Effector memory CD4-positive, alpha-beta T cell (primary cell): ENCODE data around the gene ITGAE.

ENCODE experiments used
- DNase-seq, 3 donors: peaks; one replicate each; pipeline ENCODE4 v3.0.0-alpha.2; 2020
- H3K27ac ChIP-seq: 2 replicates; pipeline ENCODE4 v1.7.0; 2013; ENCODE audit warnings: mild to moderate bottlenecking, low read length, moderate library complexity; ENCODE audit not compliant: insufficient read depth, poor library complexity, severe bottlenecking
- H3K27me3 ChIP-seq: replicated peaks from 2 replicates; pipeline ENCODE4 v1.7.0; 2013; ENCODE audit warnings: mild to moderate bottlenecking, low read length; ENCODE audit not compliant: insufficient read depth, control insufficient read depth, poor library complexity, severe bottlenecking
- H3K36me3 ChIP-seq: 2 replicates; pipeline ENCODE4 v1.7.0; 2013; ENCODE audit warnings: mild to moderate bottlenecking, low read length, moderate library complexity; ENCODE audit not compliant: control insufficient read depth, insufficient read depth
- H3K4me1 ChIP-seq: 2 replicates; pipeline ENCODE4 v1.7.0; 2013; ENCODE audit warnings: low read length, mild to moderate bottlenecking; ENCODE audit not compliant: control insufficient read depth, insufficient read depth, poor library complexity, severe bottlenecking
- H3K4me3 ChIP-seq: 2 replicates; pipeline ENCODE4 v1.7.0; 2013; ENCODE audit warnings: low read length, low read depth, mild to moderate bottlenecking; ENCODE audit not compliant: insufficient read depth, poor library complexity, severe bottlenecking
- H3K9me3 ChIP-seq: 2 replicates; pipeline ENCODE4 v1.7.0; 2013; ENCODE audit warnings: mild to moderate bottlenecking, low read length, moderate library complexity; ENCODE audit not compliant: control insufficient read depth

Gene ITGAE

DNA sequence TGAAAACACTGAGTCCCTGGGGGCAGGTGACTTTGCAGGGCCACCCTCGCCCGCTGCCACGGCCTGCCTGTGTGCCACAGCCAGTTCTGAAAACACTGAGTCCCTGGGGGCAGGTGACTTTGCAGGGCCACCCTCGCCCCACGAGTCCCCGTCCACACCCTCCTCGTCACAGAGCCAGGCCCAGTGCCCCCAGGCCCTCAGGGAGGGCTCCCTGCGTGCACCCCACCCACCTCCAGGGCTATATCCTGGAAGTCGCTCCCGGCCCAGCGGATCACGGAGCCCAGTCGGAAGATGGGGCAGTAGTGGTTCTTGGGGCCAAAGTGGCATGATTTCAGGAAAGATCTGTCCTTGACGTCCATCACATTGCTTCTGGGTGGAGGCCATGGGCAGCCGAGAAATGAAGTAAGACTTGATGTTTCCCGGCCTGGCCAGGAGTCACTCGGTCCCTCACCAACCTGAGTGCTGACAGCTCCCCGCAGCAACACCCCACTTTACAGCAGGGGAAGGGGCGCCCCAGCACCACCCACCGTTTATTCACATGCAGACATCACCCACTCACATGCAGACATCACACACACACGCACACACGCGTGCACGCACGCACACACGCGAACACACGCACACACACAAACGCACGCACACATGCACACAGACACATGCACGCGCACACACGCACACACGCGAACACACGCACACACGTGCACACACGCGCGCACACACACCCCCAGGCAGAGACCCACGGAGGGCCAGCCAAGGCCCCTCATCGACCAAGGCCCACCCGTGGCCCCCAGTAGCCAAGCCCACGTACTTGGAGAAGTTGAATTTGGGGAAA is 111.5 kb downstream of the ITGAE start:
- no peak for DNase-seq
- Histone ChIP-seq H3K36me3 (peaks cover 19% of the 10 kb centered on the region), H3K27ac (no peak overlapping the region), H3K4me1 (no peaks in the 10 kb centered on the region), H3K4me3 (no peak overlapping the region), H3K9me3 (no peaks in the 10 kb centered on the region), H3K27me3 (no peaks in the 10 kb centered on the region)

DNA sequence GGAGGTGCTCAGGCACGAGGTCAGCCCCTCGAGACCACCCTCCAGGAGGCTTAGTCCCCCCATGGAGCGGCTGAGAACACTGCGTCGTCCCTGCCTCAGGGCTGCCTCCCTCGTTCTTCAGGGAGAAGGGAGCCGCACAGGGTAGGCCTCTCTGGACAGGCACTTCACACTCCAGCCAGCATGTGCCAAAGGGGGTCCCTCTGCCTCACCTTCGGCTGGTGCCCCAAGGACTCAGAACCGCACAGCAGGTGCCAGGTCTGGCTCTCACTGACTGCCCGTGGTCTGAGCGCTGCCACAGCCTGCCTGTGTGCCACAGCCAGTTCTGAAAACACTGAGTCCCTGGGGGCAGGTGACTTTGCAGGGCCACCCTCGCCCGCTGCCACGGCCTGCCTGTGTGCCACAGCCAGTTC is 112.1 kb downstream of the ITGAE start:
- Histone ChIP-seq H3K9me3 (no peaks in the 10 kb centered on the region), H3K4me3 (no peak overlapping the region), H3K4me1 (no peaks in the 10 kb centered on the region), H3K36me3 (peaks cover 19% of the 10 kb centered on the region), H3K27me3 (no peaks in the 10 kb centered on the region), H3K27ac (no peak overlapping the region)
- DNase-seq: no peak

DNA sequence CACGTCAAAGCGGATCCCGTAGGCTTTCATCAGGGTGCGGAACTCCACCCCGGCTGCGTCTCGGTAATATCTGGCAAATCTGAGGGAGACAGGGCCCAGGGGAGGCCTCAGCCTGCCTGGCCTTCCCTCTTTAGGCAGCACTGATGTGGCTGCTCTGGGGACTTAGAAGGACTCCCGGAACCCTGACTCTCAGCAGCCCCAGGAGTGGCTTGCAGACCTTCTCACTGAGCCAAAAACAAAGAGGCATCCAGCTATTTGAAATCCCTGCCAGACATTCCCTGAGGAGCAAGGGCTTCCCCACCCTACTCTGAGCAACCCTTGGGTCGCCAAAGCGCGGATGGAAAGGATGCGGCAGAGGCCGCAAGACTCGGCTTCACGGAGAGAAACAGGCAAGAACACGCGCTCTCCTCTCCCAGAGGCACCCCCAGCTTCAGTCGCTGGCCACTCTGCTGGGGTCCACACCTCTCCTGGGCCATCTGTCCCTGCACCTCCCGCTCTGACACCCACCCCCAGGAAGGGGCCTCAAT is 112.9 kb downstream of the ITGAE start:
- Histone ChIP-seq H3K36me3 (peaks cover 19% of the 10 kb centered on the region), H3K27ac (no peak overlapping the region), H3K4me3 (no peak overlapping the region), H3K9me3 (no peaks in the 10 kb centered on the region), H3K27me3 (no peaks in the 10 kb centered on the region), H3K4me1 (no peaks in the 10 kb centered on the region)
- no peak for DNase-seq

DNA sequence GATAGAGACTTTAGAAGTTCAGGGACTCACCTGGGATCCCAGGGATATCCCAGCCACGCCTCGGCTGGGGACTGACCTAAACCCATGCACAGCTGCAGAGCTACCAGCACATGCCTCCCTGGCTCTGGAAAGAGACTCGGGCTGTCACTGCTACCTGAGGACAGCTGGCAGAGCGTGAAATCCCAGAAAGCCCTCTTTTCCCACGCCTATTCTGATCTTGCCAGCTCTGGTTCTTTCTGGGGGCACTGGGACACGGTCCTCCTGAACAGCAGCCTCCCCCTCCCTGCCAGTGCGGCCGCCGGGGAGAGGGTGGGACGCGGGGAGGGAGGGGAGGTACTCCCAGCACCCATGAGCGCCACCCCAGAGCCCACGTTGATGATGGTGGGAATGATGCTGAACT is 115.8 kb downstream of the ITGAE start:
- no peaks in the 10 kb centered on the region for H3K9me3 ChIP-seq
- H3K27ac ChIP-seq: no peak overlapping the region
- H3K27me3 ChIP-seq: no peaks in the 10 kb centered on the region
- DNase-seq: no peak
- H3K4me3 ChIP-seq: no peak overlapping the region
- no peaks in the 10 kb centered on the region for H3K4me1 ChIP-seq
- H3K36me3 ChIP-seq: peaks cover 5% of the 10 kb centered on the region

DNA sequence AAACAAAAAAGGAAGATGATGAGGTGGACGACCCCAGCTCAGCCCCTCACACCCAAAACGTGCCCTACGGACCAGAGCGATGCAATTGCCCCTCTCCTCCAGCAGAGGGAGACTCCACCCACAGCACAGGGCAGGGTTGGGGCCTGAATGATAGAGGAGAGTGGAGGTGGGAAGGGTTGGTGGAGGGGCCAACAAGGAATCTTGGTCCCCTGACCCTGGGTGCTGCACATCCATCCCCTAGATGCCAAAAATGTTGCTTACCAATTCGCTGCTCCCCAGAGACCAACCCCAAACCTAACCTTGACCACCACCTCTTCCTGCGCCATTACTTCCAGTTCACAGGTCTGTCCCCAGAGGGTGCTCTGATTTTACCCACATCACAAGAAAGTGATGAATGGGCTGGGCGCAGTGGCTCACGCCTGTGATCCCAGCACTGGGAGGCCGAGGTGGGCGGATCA is 117.9 kb downstream of the ITGAE start:
- Histone ChIP-seq H3K4me3 (no peak overlapping the region), H3K27ac (no peak overlapping the region), H3K27me3 (no peaks in the 10 kb centered on the region), H3K4me1 (no peaks in the 10 kb centered on the region), H3K9me3 (no peaks in the 10 kb centered on the region), H3K36me3 (peaks cover under 1% of the 10 kb centered on the region)
- peak; percentile 21 to 41 (median 21) for DNase-seq

DNA sequence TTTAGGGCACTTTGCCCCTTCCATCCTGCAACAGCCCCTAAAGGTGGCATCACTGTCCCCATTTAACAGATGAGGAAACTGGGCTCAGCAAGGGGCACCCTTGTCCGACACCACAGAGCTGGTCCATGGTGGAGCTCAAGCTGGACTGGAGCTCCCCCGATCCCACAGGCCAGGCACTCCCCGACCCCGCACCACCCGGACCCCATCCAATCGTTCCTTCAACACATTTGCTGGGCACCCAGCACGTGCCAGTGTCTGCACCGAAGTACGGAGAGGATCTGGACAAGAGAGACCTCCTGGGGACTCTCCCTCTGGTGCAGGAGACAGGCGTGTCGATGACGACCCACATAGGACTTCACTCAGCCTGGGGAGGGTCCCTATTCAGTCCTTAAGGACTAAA is 119.0 kb downstream of the ITGAE start:
- H3K9me3 ChIP-seq: no peaks in the 10 kb centered on the region
- H3K27me3 ChIP-seq: no peaks in the 10 kb centered on the region
- no peaks in the 10 kb centered on the region for H3K4me1 ChIP-seq
- DNase-seq: no peak
- no peak overlapping the region for H3K27ac ChIP-seq
- no peak overlapping the region for H3K4me3 ChIP-seq
- H3K36me3 ChIP-seq: peaks cover 5% of the 10 kb centered on the region

DNA sequence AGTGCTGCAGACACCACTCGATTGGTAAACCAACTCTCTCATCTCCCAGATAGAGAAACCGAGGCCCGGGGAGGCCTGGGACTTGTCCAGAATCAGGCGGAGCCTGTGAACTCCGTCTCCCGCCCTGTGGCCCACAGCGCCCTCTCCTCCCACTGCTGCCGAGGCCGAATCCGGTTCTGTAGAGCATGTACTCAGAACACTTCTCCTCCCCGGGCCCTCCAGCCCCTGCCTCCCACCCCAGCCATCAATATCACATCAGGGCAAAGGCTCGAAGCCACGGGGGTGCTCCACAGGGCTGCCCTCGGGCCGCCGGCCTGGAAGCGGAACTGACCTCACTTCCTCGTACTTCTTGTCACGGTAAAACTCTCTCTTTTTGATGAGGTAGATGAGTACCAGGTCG is 119.4 kb downstream of the ITGAE start:
- no peak for DNase-seq
- Histone ChIP-seq H3K9me3 (no peaks in the 10 kb centered on the region), H3K36me3 (peaks cover 5% of the 10 kb centered on the region), H3K27ac (no peak overlapping the region), H3K4me3 (no peak overlapping the region), H3K27me3 (no peaks in the 10 kb centered on the region), H3K4me1 (no peaks in the 10 kb centered on the region)

DNA sequence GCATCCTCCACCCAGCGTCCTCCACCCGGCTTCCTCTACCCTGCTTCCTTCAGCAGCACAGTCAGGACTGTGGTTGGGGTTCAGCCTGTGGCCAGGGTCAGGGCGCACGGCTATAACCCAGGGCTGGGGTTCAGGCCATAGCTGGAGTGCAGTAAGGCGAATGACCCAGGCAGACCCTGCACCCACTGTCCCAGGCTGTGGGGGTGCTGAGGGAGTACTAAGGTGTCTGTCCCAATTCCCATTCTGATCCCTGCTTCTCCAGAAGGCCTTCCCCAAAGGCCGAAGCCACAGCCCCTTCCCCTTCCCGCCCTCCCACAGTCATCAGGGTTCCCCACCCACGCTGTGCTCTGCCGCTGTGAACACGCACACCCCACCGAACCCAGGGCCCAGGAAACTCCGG is 119.9 kb downstream of the ITGAE start:
- Histone ChIP-seq H3K9me3 (no peaks in the 10 kb centered on the region), H3K4me1 (no peaks in the 10 kb centered on the region), H3K4me3 (no peak overlapping the region), H3K27me3 (no peaks in the 10 kb centered on the region), H3K27ac (no peak overlapping the region), H3K36me3 (peaks cover 5% of the 10 kb centered on the region)
- DNase-seq: no peak

DNA sequence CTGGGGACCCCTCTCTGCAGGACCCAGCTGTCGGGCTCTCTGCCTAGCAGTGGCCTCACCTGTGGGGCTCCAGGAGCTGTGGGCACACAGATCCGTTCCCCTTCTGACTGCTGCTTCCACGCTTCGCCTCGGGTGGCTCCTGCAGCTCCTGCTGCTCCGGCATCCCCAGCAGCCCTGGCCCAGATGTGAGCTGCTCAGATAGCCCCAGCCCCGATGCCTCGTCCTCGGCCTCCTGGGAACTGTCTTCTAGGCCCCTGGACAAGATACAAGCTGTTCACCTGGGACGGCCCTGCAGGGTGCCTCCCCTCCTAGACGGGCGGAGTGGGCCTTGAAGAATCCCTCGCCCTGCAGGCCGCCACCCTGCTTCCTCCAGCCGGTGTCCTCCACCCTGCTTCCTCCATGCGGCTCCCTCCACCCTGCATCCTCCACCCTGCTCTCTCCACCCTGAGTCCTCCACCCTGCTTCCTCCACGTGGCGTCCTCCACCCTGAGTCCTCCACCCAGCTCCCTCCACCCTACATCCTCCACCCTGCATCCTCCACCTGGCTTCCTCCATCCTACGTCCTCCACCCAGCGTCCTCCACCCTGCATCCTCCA is 121.4 kb downstream of the ITGAE start:
- Histone ChIP-seq H3K27ac (no peak overlapping the region), H3K9me3 (no peaks in the 10 kb centered on the region), H3K27me3 (no peaks in the 10 kb centered on the region), H3K4me1 (no peaks in the 10 kb centered on the region), H3K4me3 (no peak overlapping the region), H3K36me3 (peaks cover 5% of the 10 kb centered on the region)
- no peak for DNase-seq

DNA sequence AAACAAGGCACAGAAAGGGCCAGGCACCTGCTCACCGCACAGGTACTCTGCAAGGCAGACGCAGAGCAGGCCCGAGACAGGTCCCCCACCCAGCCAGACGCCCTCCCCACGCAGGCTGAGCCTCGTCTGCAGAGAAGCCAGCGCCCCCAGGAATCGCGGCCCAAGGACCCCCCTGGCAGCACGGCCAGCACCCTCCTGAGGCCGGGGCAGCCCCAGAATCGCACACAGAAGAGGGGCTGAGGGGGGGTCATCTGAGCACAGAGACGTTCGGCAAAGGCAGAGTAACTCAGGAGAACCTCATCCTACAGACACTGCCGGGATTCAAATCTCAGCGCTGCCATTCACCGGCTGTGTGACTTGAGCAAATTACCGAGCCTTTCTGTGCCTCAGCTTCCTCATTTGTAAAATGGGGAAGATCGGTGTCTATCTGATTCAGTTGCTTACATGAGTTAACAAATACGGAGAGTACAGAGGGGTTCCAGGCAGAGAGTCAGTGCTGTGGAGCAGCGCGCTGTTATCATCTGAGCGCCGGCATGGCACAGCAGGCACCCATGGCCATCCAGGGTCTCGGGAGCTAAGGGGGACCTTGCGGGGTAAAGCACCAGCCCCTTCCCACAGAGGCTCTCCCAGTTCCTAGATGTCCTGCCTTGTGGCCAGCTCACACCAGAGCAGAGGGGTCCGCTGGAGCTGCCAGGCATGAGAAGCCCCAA is 122.0 kb downstream of the ITGAE start:
- DNase-seq: no peak
- Histone ChIP-seq H3K4me1 (no peaks in the 10 kb centered on the region), H3K27me3 (no peaks in the 10 kb centered on the region), H3K36me3 (peaks cover 5% of the 10 kb centered on the region), H3K9me3 (no peaks in the 10 kb centered on the region), H3K4me3 (no peak overlapping the region), H3K27ac (no peak overlapping the region)
